SJSA1 (cell line): ENCODE results near the gene MRRF. TPM values are rescaled to one million over a fixed set of nuclear protein-coding genes. Genes with fewer than 3 reads are reported as not detected.

Source experiments
- DNase-seq, 2 experiments: peaks; one replicate each; pipeline ENCODE4 v3.0.0-alpha.2; 2015 to 2020; ENCODE audit warnings: low spot score in 2 of 2, low read depth in 1 of 2
- H3K27ac ChIP-seq: fragments of 250-450 bp; sonication (Bioruptor Pico); 2 replicates; pipeline ENCODE4 v1.5.1; 2020; ENCODE audit warnings: mild to moderate bottlenecking, moderate library complexity
- H3K27me3 ChIP-seq: fragments of 250-450 bp; sonication (Bioruptor Pico); replicated peaks from 2 replicates; pipeline ENCODE4 v1.5.1; 2020; ENCODE audit warnings: mild to moderate bottlenecking, moderate library complexity
- H3K36me3 ChIP-seq: fragments of 250-450 bp; sonication (Bioruptor Pico); 2 replicates; pipeline ENCODE4 v1.5.1; 2020; ENCODE audit warnings: mild to moderate bottlenecking
- H3K4me1 ChIP-seq: fragments of 250-450 bp; sonication (Bioruptor Pico); replicated peaks from 2 replicates; pipeline ENCODE4 v1.6.1; 2021; ENCODE audit warnings: mild to moderate bottlenecking
- H3K4me3 ChIP-seq: fragments of 250-450 bp; sonication (Bioruptor Pico); 2 replicates; pipeline ENCODE4 v1.5.1; 2020; ENCODE audit warnings: mild to moderate bottlenecking
- H3K9me3 ChIP-seq: fragments of 250-450 bp; sonication (Bioruptor Pico); replicated peaks from 2 replicates; pipeline ENCODE4 v1.5.1; 2020; ENCODE audit warnings: mild to moderate bottlenecking
- total RNA-seq: library from RNA; depleted of rRNA; stranded (reverse); fragments of >200 nt; shearing (Covaris generic); gene quantifications from 2 replicates; pipeline ENCODE4 v1.2.3, GENCODE V29; 2014

The MRRF gene
- total RNA-seq, 1 experiment from 2014 or later: 21.8 TPM

DNA sequence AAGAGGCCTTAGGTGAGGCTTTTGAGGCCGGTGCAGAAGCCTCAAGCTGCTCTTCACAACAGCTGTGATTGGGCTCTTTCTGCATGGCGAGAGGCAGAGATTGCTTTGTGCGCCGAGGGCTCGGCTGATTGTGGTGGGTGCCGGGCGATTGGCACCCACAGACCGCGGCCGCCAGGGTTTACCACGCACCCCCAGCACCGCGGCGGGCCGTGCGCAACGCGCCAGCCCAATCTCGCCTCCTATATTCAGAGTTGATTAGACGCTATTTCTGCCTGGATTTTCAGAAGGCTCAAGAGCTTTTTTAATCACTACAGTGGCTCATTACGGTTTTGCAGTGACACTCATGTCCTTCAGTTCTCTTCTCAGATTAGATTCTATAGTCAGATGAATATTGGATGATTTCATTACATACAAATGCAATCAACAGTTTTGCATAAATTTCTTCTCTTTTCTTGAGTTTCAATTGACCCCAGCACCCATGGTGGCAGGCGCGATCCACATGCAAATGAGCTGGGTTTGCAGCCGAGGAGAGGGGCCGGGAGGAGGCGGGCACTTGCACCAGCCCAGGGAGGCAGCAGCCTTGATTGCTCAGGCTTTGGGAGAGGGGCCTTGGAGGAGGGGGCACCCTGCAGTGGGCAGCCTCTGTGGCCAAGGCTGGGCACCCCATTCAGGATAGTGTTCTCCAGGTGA is 72.3 kb downstream of the MRRF start:
- H3K4me3 ChIP-seq: no peak overlapping the region
- no peak overlapping the region for H3K27ac ChIP-seq
- no peaks in the 10 kb centered on the region for H3K27me3 ChIP-seq
- no peaks in the 10 kb centered on the region for H3K36me3 ChIP-seq
- no peak for DNase-seq
- H3K9me3 ChIP-seq: no peaks in the 10 kb centered on the region
- no peaks in the 10 kb centered on the region for H3K4me1 ChIP-seq

DNA sequence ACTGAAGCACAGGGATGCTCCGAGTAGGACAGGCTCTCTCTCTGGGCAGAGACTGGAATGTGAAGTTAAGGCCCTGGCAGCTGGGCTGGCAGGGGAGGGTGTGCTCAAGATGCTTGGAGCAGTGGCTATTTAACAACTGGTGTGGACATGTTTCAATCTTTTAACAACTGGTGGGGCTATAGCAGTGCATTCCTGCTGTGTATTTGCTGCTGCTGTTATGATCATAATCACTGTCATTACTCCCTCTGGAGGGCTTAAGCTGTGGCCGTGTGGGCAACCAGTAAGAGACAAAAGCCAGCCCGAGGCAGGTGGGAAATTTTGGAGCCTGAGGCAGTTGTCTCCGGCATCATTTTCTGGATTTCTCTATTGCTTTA is 72.9 kb downstream of the MRRF start:
- Histone ChIP-seq H3K27me3 (no peaks in the 10 kb centered on the region), H3K4me1 (no peaks in the 10 kb centered on the region), H3K9me3 (no peaks in the 10 kb centered on the region), H3K4me3 (no peak overlapping the region), H3K36me3 (no peaks in the 10 kb centered on the region), H3K27ac (no peak overlapping the region)
- DNase-seq: no peak

DNA sequence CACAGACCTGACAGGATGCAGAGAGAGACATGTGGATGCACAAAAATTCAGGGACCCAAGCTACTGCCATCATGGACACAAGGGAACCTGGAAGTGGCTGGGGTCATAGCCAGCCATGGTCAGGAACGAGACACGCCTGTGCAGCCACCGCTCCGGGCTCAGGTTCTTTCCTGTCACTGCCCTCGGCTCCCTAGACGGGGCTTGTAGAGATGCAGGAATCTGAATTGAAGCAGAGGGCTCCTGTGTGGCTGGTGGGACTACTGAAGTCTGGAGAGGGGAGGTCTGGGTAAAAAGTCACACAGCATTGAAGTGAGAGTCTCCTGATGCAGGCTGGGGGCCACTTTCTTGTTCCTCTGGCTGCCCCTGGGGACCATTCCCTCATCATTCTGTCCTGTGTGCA is 73.9 kb downstream of the MRRF start:
- DNase-seq: no peak
- Histone ChIP-seq H3K4me3 (no peak overlapping the region), H3K27ac (no peak overlapping the region), H3K4me1 (no peaks in the 10 kb centered on the region), H3K9me3 (no peaks in the 10 kb centered on the region), H3K27me3 (no peaks in the 10 kb centered on the region), H3K36me3 (no peaks in the 10 kb centered on the region)

DNA sequence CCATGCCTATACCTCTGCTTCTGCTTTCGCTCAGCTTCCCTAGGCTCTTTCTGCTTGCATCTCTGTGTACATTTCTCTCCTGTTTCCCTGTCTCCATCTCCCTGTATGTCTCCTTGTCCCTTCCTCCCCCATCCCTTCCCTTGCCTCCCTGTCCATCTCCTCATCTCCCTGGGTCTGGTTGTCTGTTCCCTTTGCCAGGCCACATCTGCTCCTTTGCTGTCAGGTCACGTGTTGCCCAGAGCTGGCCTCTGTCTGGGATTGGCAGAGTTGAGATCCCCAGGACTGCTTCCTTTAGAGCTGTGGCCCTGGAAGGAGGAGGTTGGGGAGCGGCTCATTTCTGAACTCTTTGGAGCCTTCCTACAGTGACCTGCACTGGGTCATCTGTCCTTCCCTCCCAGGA is 74.3 kb downstream of the MRRF start:
- Histone ChIP-seq H3K27me3 (no peaks in the 10 kb centered on the region), H3K4me1 (no peaks in the 10 kb centered on the region), H3K27ac (no peak overlapping the region), H3K9me3 (no peaks in the 10 kb centered on the region), H3K36me3 (no peaks in the 10 kb centered on the region), H3K4me3 (no peak overlapping the region)
- DNase-seq: no peak

DNA sequence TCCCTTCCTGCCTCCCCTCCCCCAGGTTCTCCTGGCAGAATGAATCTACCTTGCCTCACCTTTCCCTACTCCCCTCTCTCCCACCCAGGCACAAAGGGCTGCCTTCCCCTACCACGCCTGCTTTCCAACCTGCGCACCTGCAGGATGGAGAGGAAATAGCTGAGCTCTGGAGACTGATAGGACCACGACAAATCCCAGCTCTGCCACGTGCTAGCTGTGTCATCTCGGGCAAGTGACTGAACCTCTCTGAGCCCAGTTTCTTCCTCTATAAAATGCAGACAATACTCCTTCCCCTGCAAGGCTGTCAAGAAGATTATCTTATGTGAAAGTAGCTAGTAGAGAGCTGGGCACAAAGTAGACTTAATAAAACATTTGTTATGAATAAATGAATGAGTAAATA is 74.9 kb downstream of the MRRF start:
- no peak for DNase-seq
- no peaks in the 10 kb centered on the region for H3K9me3 ChIP-seq

DNA sequence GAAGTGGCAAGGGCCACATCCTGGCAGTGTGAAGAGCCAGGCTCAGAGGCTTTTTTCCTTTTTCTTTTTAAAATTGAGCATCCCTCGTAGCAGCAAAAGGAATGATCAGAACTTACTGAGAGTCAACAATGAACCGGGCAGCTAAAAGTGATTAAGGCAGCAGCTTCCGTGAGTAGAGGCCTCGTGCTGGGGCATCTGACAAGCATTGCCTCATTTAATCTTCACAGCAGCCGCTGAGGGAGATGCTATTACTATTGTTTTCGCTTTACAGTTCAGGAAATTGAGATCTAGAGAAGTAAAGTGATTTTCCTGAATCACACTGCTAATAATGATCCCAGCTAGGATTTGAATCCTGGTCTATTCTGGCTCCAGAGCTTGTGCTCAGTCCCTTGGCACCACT is 75.5 kb downstream of the MRRF start:
- H3K27me3 ChIP-seq: no peaks in the 10 kb centered on the region
- no peaks in the 10 kb centered on the region for H3K36me3 ChIP-seq
- no peaks in the 10 kb centered on the region for H3K9me3 ChIP-seq
- DNase-seq: no peak
- H3K4me1 ChIP-seq: no peaks in the 10 kb centered on the region
- H3K27ac ChIP-seq: no peak overlapping the region
- H3K4me3 ChIP-seq: no peak overlapping the region

More for the DNA sequence above, 74.9 kb downstream of the MRRF start:
- no peaks in the 10 kb centered on the region for H3K27me3 ChIP-seq
- no peaks in the 10 kb centered on the region for H3K4me1 ChIP-seq
- no peak overlapping the region for H3K4me3 ChIP-seq
- H3K27ac ChIP-seq: no peak overlapping the region
- no peaks in the 10 kb centered on the region for H3K36me3 ChIP-seq

DNA sequence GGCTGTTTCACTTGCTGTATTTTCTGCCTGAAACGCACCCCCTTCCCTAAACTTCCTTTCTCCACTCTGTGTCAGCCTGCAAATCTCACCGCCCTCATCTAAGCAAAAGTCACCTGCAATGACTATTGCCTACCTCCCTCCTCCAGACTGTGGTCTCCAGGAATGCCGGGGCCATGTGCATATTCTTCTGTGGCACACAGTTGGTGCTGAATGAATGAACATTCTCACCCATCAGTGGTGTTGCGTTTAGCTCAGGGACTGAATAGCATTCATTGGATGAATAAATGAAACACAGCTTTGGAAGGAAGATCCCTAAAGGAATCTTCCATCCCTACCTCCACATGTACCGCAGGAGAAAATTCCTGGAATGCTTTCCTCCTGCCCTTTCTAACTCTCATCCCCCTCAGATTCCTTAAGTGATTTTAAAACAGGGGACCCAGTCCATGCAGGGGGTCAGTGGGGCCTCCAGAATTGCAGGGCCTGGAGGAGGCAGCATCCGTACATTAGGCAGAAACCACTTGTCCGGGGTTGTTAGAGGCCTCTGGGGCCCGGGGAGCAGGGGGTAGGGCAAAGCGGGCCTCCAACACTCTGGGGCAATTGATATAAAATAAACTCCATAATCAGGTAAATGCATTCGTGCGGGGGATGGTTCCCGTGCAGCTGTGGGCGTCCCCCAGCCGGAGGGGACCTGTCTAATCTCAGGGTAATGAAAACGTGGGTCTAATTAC is 77.8 kb downstream of the MRRF start:
- Histone ChIP-seq H3K27me3 (peaks cover 7% of the 10 kb centered on the region), H3K27ac (no peak overlapping the region), H3K9me3 (no peaks in the 10 kb centered on the region), H3K4me1 (peaks cover 8% of the 10 kb centered on the region), H3K36me3 (no peaks in the 10 kb centered on the region), H3K4me3 (no peak overlapping the region)
- DNase-seq: no peak

DNA sequence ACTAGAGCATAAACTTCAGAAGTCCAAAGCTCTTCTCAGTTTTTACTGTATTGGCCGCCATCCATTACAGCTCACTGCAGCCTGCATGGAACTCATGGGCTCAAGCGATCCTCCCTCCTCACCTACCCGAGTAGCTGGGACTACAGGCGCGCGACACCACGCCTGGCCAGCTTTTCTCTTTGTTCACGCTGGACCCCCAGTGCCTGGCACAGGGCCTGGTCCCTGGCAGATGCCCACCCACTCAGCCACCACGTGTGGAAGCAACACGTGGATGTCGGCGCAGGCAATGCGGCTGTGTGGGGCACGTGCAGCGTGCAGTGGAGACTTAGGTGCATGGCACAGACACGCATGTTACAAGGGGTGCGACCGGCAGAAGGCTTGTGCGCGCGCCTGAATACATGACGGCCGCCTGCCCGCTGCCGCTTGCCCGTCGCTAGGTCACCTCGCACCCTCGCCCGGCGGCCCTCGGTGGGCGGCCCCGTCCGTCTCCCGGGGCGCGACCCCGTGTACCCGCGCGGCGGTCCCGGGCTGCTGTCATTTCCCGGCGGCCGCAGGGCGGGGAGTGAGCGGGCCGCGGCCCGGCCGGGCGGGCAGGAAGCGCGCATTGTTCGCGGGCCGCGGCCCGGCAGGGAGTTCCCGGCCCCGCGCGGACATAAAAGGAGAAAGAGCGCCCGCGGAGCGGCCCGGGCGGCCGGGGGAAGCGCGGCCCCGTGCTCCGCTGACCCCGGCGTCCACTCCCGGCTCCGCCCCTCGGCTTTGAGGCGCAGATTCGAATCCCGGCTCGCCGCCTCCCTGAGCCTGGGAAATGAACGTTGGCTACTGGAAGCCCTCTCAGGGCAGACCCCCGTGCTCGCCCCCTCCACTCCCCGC is 82.0 kb downstream of the MRRF start:
- no peak for DNase-seq
- Histone ChIP-seq H3K27ac (no peak overlapping the region), H3K4me1 (peaks cover 18% of the 10 kb centered on the region), H3K36me3 (no peaks in the 10 kb centered on the region), H3K27me3 (peaks cover 7% of the 10 kb centered on the region), H3K4me3 (peak overlapping the region; percentile 32), H3K9me3 (no peaks in the 10 kb centered on the region)

DNA sequence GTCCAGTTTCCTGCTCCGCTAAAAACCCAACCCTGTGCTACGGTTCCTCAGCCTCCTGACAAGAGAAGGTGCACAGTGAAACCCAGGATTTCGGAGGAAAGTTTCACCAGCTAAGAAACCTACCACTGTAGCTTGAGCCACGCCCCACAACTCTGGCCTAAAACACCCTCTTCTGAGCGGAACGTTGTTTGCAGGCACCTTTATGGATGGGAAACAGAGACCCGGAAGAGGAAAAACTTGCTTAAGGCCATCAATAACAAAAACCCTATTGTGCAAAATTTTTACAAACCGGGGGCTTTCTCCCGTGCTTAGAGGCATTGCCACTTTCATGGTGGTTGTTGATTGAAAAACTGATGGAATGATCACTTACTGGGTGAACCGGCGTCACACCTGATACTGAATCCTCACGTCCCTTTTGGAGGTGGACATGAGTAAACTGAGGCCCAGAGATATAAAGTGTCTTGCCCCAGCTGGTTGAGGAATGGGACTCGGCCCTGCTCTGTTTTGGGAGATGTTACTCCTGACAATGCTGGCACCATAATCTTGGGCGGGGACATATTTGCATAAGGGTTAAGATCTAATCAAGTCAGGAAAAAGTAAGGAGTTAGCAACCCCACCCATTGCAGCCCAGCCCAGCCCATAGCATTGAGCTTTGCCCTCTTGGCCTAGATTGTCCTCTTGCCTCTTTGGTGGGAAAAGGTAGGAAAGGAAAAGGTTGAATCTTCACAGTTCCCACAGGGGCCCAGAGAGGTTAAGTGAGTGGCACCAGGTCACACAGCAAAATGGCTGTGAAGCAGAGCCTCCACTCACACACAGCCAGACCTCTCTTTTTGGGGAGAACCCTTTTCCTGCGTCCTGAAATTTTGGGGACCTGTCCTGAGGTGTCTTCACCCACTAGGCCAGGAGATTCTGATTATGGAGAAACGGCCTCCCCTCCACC is 82.9 kb downstream of the MRRF start:
- no peaks in the 10 kb centered on the region for H3K36me3 ChIP-seq
- no peaks in the 10 kb centered on the region for H3K9me3 ChIP-seq
- H3K27ac ChIP-seq: no peak overlapping the region
- peaks cover 7% of the 10 kb centered on the region for H3K27me3 ChIP-seq
- H3K4me3 ChIP-seq: peak overlapping the region; percentile 32
- no peak for DNase-seq
- peaks cover 18% of the 10 kb centered on the region for H3K4me1 ChIP-seq

DNA sequence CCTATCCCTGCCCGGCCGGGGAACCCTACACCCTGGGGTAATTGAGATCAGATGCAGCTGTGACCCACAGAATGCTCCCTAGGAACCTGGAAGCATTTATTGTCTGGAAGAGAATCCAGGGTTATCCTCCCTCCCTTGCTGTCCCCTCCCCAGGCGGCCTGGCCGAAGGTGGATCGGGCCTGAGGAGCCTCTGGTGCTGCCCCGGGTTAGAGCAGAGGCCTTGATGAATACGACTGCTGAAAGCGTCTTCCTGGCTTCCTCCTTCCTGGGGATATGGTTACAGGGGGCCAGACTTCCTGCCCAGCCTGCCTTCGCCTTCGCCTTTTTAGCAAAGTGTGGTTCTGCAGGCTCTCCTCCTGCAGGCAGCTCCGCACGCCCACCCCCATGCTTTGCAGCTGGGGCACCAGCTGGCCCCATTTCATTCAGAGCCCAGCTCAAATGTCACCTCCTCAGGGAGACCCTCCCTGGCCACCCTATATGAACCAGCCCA is 83.7 kb downstream of the MRRF start:
- peaks cover 18% of the 10 kb centered on the region for H3K4me1 ChIP-seq
- DNase-seq: no peak
- H3K9me3 ChIP-seq: no peaks in the 10 kb centered on the region
- no peaks in the 10 kb centered on the region for H3K36me3 ChIP-seq
- H3K4me3 ChIP-seq: no peak overlapping the region
- no peak overlapping the region for H3K27ac ChIP-seq
- H3K27me3 ChIP-seq: peaks cover 7% of the 10 kb centered on the region

DNA sequence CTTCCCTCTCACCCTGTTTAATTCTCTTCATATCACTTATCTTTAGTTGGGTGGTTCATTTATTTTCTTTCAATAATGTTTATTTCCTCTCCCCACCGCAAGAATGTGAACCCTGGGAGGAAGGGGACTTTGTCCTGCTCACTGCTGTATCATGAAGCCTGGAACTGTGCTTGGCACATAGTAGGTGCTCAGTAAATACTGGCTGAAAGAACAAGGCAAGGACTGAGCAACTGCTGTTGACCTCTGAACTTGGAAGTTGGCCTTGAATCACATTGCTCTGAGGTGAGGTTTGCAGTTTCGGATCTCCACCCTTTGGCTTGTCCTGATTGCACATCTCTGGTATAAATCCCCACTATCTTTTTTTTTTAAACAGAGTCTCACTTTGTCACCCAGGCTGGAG is 84.1 kb downstream of the MRRF start:
- H3K27ac ChIP-seq: no peak overlapping the region
- peaks cover 18% of the 10 kb centered on the region for H3K4me1 ChIP-seq
- H3K36me3 ChIP-seq: no peaks in the 10 kb centered on the region
- peak in 1 of 2 experiments; percentile 30 for DNase-seq
- H3K4me3 ChIP-seq: no peak overlapping the region
- no peaks in the 10 kb centered on the region for H3K9me3 ChIP-seq
- H3K27me3 ChIP-seq: peaks cover 7% of the 10 kb centered on the region

DNA sequence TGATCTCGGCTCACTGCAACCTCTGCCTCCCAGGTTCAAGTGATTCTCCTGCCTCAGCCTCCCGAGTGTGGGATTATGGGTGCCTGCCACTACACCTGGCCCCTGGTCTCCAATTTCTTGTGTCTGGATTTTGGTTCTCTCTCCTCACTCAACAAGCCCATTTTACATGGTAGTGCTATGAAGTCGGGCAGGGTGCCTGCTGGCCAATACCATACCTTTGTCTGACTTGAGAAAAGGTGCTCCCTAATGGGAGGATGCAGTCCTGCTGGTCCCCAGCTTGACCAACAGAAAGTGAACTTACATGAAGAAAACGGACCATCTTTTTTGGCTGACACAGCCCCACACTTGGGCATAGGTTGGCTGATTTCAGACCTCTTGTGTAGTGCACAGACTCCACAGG is 84.5 kb downstream of the MRRF start:
- Histone ChIP-seq H3K27me3 (peaks cover 7% of the 10 kb centered on the region), H3K27ac (no peak overlapping the region), H3K4me3 (no peak overlapping the region), H3K36me3 (no peaks in the 10 kb centered on the region), H3K4me1 (peaks cover 18% of the 10 kb centered on the region), H3K9me3 (no peaks in the 10 kb centered on the region)
- DNase-seq: no peak
